HG02852 (cell line): ENCODE measurements around the gene OR4F6.
"Not testable (repeated sequence)": the region's sequence is repeated elsewhere in the genome, so short reads cannot be mapped to it uniquely, and the experiment has no call there.

Source experiments
- ATAC-seq: cut with Tn5 transposase; IDR thresholded peaks from one replicate; pipeline ENCODE4 v1.9.1; 2021; ENCODE audit warnings: mild to moderate bottlenecking, moderate library complexity; ENCODE audit not compliant: unreplicated experiment

Gene OR4F6, protein sequence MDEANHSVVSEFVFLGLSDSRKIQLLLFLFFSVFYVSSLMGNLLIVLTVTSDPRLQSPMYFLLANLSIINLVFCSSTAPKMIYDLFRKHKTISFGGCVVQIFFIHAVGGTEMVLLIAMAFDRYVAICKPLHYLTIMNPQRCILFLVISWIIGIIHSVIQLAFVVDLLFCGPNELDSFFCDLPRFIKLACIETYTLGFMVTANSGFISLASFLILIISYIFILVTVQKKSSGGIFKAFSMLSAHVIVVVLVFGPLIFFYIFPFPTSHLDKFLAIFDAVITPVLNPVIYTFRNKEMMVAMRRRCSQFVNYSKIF

GRCh38 chr15:101803209-101803608 lies at the start of gene OR4F6:
Gene OR4F6 (plus strand): TSS chr15:101803509. CDS start chr15:101805720, 2,211 bp downstream.
- ATAC-seq = no peak

GRCh38 chr15:101764669-101765339 lies 38.5 kb upstream of the OR4F6 start:
- ATAC-seq = not testable (repeated sequence)

DNA sequence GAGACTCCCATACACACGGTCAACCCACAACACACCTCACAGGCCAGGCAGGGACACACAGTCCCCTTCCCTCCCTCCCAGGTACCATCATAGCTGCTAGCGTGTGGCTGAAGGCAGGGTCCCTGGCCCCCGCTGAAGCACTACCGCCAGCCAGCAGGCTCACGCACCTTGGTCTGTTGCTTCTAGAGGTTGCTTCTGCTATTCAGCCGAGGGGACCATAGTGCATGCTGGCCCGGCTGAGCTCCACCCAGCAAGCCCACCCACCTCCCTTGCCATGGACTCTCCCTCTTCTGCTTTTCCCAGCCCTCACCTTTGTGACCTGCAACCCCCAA lies 38.0 kb upstream of the OR4F6 start:
- ATAC-seq = not testable (repeated sequence)

GRCh38 chr15:101765772-101766456 lies 37.4 kb upstream of the OR4F6 start:
- no peak for ATAC-seq

DNA sequence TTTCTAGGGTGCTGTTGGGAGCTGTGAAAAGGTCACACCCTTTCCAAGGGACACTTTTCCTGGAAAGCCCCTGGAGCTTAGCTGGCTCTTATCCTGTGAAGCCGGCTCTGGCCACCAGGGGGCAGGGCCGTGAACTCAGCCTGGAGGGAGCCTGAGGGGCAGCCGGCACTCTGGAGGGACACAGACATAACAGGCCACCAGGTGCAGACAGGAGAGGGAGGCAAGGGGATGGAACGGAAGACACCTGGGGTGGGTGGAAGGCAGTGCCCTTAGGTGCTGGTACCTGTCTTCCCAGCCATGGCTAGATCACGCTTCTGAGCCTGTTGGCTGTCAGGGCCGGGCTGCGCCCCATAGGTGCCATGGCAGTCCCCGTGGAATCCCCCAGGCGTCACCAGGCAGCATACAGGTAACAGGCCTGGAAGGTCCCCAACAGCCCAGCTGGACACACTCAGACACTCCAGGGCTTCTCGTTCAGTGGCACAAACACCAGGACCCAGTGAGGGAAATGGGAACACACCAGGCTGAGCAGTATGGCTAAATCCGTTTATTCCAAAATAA lies 36.1 kb upstream of the OR4F6 start:
- not testable (repeated sequence) for ATAC-seq

DNA sequence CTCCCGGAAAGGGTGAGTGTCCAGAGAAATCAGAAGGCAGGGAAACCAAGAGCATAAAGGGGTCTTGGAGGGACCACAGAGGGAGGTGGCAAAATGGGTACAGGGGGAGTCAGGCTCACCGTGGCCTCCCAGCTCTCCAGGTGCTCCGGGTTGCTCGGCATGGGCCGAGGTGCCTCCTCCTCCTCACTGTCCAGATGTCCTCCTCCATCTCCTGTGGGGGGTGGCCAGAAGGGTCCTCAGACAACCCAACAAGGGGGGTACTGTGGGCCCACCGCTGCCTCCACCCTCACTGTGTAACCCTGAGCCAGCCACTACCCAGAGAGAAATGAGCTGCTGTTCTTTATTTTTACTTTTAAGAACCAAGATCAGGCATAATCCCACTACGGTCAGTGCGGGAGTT lies 30.4 kb upstream of the OR4F6 start:
- no peak for ATAC-seq

DNA sequence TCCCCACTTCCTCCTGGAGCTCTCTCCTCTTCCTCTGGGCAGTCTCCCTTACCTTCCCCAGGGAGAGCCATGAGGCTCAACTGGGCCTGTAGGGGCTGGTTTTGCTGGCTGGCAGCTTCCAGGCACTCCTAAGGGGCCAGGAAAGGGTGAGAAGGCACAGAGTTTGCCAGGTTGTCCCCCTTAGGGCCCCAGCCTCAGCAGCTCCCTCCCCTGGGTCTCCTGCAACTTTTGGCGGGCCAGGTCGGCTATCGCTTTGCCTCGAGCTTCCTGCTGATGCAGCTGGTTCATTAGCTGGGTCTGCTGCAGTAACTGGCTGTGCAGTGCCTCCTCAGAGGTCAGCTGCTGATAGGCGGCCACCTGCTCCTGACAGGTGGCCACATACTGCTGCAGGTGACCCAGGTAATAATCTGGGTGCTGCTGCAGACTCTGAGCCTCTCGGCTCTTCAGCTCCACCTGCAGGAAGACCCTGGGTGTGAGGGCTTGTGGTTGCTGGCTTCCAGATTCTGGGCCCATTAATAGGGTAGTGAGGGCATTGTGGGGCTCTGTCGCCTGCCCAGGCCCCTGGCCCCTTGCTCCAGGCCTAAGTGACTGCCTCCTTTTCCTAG lies 29.7 kb upstream of the OR4F6 start:
- ATAC-seq = no peak

GRCh38 chr15:101775136-101775535 lies 28.2 kb upstream of the OR4F6 start:
- ATAC-seq = no peak

- not testable (repeated sequence) for ATAC-seq
Observed at GRCh38 chr15:101778576-101778975, 24.7 kb upstream of the OR4F6 start.

GRCh38 chr15:101780225-101780624 lies 23.1 kb upstream of the OR4F6 start:
- not testable (repeated sequence) for ATAC-seq

- ATAC-seq = no peak
Observed at GRCh38 chr15:101781928-101782327, 21.4 kb upstream of the OR4F6 start.

GRCh38 chr15:101784644-101785043 lies 18.7 kb upstream of the OR4F6 start:
- ATAC-seq = no peak

DNA sequence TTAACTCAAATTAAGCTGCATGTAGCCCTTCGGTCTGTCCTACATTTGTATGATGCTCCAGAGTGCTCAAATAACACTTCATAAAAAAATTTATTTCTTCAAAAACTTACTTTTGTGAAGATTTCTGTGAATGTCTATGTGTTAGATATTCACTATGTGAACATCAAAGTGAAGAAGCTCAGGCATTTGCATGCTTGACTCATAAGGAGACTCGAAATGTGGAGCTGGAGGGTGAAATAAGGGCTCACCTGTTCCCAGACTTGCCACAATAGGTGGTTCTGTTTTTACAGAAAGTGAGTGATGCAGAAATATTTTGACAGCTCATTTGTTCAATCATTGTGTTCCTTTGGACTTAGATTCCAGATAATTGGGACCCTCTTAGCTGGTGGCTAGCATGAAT lies 16.9 kb upstream of the OR4F6 start:
- ATAC-seq = not testable (repeated sequence)

GRCh38 chr15:101788001-101788400 lies 15.3 kb upstream of the OR4F6 start:
- not testable (repeated sequence) for ATAC-seq

GRCh38 chr15:101788503-101789269 lies 14.6 kb upstream of the OR4F6 start:
- not testable (repeated sequence) for ATAC-seq

DNA sequence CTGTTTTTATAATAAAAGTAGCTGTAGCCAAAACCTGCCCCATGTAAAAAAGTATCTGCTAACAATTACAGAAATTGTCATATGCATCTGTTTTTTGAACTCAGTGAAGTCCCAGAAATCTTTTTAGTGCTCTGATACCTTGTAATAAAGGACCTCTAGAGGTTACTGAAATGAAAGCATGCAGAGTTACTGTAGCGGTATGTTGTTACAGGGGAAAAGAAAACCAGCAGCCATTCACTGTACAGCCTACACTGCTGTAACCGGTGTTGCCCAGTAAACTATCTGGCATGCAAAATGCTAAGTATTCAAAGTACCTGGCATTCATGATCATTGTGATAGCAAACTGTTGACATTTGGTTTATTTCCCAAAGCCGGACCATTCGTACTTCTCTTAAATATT lies 12.6 kb upstream of the OR4F6 start:
- ATAC-seq = not testable (repeated sequence)

DNA sequence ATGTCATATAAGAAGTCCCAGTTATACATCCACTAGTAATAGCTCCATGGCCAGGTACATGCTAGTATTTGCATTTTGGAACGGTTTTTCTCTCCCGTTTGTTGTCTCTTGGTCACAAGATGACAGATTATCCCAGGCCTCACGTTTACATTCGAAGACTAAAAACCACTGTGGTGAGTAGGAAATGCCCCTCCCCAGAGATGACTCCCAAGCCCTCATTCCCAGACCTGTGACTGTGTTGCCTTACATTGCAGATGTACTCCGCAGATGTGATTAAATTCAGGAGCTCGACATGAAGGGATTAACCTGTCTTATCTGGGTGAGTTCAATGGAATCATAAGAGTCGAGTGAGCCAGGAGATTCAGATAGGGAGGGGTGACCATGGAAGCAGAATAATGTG lies 9.3 kb upstream of the OR4F6 start:
- ATAC-seq = not testable (repeated sequence)

DNA sequence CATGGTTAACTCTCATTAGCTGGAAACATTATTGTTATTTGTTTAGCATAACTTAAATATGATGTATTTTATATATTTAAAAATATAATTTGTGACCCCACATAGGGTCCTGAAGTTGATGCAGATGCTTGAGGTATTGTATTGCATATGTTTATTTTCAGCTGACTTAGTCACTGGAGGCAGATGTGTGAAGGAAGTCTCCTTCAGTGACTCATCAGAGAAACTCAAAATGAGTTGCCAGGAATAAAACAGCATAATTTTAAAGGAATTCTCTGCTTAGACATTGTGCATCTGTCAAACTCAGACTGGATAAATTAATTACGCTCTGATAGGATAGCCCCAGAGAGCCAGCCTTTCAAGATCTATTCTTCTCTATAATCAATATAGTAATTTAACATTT lies 7.9 kb upstream of the OR4F6 start:
- no peak for ATAC-seq

DNA sequence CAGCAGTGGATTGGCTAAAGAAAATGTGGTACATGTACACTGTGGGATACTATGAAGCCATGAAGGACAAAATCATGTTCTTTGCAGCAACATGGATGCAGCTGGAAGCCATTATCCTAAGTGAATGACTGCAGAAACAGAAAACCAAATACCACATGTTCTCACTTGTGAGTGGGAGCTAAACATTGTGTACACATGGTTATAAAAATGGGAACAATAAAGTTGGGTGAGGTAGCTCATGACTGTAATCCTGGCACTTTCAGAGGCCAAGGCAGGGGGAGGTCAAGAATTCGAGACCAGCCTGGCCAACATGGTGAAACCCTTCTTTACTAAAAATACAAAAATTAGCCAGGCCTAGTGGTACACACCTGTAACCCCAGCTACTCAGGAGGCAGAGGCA lies 3.6 kb upstream of the OR4F6 start:
- no peak for ATAC-seq

DNA sequence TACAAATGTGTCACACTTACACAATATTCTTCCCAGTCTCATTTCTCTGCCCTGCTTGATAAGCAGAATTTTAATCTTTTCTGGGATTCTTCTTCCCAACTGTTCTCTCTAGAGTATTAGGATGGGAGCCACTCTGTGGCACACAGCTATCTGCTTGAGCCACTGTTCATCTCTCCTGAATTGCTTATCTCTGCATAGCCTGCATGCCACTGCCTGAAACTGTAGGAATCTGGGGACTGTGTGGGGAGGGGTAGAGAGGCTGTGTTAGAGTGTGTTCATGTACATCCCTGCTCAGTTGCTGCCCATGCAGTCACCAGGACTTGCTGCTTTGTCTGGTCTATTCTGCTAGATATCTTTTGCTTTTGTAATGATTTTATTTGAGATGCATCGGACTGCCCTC lies 2.3 kb upstream of the OR4F6 start:
- ATAC-seq = no peak
